Measurements from ENCODE around the gene TFEB.

TFEB gene

DNA sequence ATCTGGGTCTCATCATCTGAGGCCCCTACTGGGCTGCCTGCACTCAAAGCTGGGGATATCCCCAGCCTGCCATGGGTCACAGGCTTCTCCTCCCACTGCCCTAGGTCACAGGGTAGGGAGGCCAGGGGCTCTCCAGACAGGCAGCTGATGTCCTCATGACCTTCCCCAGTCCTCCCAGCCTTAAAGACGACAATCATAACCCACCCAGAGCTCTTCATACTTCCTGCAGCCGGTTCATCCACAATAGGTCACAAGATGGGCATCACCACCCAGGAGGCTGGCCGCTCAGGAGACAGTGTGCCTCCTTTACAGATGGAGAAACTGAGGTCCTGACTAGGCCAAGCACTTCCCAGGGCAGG lies 15.2 kb downstream of the TFEB start:
- no peak overlapping the region for H3K27ac ChIP-seq (replicated peaks)
- H3K4me3 ChIP-seq (replicated peaks; ENCODE audit: insufficient read depth, low read length): no peak overlapping the region
- no peak for DNase-seq (ENCODE audit: low read depth in 1 of 2, low spot score in 1 of 2)
- H3K27me3 ChIP-seq (ENCODE audit: insufficient read depth, poor library complexity, severe bottlenecking): no peaks in the 10 kb centered on the region
- TF ChIP-seq POLR2AphosphoS5 (IDR thresholded peaks at IDR 0.05; ENCODE audit: low read depth): no peak
- TF ChIP-seq, protein P1, sequence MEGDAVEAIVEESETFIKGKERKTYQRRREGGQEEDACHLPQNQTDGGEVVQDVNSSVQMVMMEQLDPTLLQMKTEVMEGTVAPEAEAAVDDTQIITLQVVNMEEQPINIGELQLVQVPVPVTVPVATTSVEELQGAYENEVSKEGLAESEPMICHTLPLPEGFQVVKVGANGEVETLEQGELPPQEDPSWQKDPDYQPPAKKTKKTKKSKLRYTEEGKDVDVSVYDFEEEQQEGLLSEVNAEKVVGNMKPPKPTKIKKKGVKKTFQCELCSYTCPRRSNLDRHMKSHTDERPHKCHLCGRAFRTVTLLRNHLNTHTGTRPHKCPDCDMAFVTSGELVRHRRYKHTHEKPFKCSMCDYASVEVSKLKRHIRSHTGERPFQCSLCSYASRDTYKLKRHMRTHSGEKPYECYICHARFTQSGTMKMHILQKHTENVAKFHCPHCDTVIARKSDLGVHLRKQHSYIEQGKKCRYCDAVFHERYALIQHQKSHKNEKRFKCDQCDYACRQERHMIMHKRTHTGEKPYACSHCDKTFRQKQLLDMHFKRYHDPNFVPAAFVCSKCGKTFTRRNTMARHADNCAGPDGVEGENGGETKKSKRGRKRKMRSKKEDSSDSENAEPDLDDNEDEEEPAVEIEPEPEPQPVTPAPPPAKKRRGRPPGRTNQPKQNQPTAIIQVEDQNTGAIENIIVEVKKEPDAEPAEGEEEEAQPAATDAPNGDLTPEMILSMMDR (IDR thresholded peaks at IDR 0.05; ENCODE audit: insufficient read depth, low read length): no peak
- TF ChIP-seq SPI1 (IDR thresholded peaks at IDR 0.05; ENCODE audit: borderline replicate concordance, low read depth): no peak
- no peak for TF ChIP-seq REST (IDR thresholded peaks at IDR 0.05; ENCODE audit: insufficient replicate concordance, low read depth)
- no peak for TF ChIP-seq GABPA (IDR thresholded peaks at IDR 0.05; ENCODE audit: low read depth)

DNA sequence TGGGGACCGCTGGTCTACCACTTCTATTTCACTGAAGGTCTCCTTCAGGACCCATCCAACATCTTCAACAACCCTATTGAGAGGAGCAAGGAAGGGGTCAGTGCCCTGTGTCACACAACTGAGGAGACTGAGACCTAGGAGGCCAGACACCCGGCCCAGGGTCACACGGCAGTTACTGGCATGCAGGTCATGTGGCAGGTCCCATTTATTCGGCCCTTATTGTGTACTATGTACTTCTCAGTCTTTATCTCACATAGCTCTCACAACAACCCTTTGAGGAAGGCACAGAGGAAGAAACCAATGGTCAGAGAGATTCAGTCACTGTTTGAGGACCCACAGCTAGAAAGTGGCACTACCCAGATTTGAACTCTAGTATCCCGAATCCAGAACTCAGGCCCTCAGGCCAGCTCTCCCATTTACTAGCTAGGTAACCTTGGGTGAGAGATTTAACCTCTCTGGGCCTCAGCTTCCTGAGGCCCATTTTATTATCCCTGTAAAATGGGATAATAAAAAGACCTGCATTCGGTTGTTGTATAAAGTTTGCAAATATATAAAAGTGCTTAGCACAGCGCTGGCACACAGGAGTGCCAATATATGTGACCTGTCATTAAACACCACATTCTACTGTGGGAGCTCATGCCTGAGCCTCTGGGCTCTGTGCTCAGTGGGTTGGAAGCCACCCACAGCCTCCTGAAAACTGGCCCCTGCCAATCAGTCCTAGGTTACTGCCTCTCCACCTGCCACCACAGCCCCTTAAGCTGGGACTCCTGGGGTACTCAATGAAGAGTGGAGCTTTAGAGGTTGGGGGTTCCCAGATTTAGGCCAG lies 15.8 kb downstream of the TFEB start:
- DNase-seq (ENCODE audit: low read depth in 1 of 2, low spot score in 1 of 2): no peak

DNA sequence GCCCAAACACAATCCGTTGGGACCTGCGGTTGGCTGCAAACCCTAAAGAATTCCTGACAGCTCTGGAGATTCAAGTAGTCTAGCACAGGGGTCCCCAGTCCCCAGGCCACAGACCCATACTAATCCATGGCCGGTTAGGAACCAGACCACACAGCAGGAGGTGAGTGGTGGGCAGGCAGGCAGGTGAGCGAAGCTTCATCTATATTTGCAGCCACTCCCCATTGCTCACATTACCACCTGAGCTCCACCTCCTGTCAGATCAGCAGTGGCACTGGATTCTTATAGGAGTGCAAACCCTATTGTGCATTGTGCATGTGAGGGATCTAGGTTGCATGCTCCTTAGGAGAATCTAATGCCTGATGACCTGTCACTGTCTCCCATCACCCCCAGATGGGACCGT lies 16.6 kb downstream of the TFEB start:
- no peak for DNase-seq (ENCODE audit: low read depth in 1 of 2, low spot score in 1 of 2)
- no peak overlapping the region for H3K4me3 ChIP-seq (replicated peaks; ENCODE audit: insufficient read depth, low read length)
- no peaks in the 10 kb centered on the region for H3K27me3 ChIP-seq (ENCODE audit: insufficient read depth, poor library complexity, severe bottlenecking)
- TF ChIP-seq POLR2AphosphoS5 (IDR thresholded peaks at IDR 0.05; ENCODE audit: low read depth) (no peak), SPI1 (IDR thresholded peaks at IDR 0.05; ENCODE audit: borderline replicate concordance, low read depth) (no peak), REST (IDR thresholded peaks at IDR 0.05; ENCODE audit: insufficient replicate concordance, low read depth) (no peak), GABPA (IDR thresholded peaks at IDR 0.05; ENCODE audit: low read depth) (no peak)
- TF ChIP-seq, protein P1 (IDR thresholded peaks at IDR 0.05; ENCODE audit: insufficient read depth, low read length): no peak
- no peak overlapping the region for H3K27ac ChIP-seq (replicated peaks)

More for the DNA sequence above, 15.8 kb downstream of the TFEB start:
- Histone ChIP-seq H3K27ac (replicated peaks) (no peak overlapping the region), H3K27me3 (ENCODE audit: insufficient read depth, poor library complexity, severe bottlenecking) (no peaks in the 10 kb centered on the region), H3K4me3 (replicated peaks; ENCODE audit: insufficient read depth, low read length) (no peak overlapping the region)
- TF ChIP-seq, protein P1 (IDR thresholded peaks at IDR 0.05; ENCODE audit: insufficient read depth, low read length): no peak
- TF ChIP-seq GABPA (IDR thresholded peaks at IDR 0.05; ENCODE audit: low read depth) (no peak), REST (IDR thresholded peaks at IDR 0.05; ENCODE audit: insufficient replicate concordance, low read depth) (no peak), POLR2AphosphoS5 (IDR thresholded peaks at IDR 0.05; ENCODE audit: low read depth) (no peak), SPI1 (IDR thresholded peaks at IDR 0.05; ENCODE audit: borderline replicate concordance, low read depth) (no peak)
